OCI-LY3 (cell line): Measurements from ENCODE around the gene TRIM69.
A peak's percentile ranks its signal among the peaks of the same experiment; 100 is the strongest.

ENCODE experiments used
- EZH2phosphoT487 ChIP-seq: fragments of 200-600 bp; shearing (Covaris generic); IDR thresholded peaks from 2 replicates; pipeline ENCODE4 v1.6.1; 2018; ENCODE audit warnings: antibody characterized with exemption, mixed run types, low read depth
- TF ChIP-seq, protein P1 (sequence below): fragments of 200-600, 300-600 bp; sonication (generic); IDR thresholded peaks from 2 replicates; pipeline ENCODE4 v1.5.1; 2014; ENCODE audit warnings: antibody characterized with exemption, low read length, low read depth

DNA sequence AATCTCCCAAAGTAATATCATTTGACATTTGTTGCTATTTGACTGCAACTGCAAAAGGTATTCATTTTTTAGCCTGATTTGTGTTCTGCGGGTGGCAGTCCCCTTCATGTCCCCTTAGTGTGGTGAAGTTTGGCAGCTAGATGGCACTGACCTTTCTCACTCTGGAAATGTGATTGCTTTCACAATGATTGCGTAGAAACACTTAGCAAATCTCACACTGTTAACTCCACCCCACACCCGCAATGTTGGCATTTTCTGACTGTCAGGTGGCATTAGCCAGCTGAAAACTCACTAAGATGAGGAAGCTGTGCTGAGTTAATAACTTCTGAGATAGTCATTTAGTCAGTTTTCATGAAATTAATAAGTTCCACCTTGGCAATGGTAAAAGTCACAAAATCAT is 76.9 kb downstream of the TRIM69 start:
- TF ChIP-seq, protein P1, sequence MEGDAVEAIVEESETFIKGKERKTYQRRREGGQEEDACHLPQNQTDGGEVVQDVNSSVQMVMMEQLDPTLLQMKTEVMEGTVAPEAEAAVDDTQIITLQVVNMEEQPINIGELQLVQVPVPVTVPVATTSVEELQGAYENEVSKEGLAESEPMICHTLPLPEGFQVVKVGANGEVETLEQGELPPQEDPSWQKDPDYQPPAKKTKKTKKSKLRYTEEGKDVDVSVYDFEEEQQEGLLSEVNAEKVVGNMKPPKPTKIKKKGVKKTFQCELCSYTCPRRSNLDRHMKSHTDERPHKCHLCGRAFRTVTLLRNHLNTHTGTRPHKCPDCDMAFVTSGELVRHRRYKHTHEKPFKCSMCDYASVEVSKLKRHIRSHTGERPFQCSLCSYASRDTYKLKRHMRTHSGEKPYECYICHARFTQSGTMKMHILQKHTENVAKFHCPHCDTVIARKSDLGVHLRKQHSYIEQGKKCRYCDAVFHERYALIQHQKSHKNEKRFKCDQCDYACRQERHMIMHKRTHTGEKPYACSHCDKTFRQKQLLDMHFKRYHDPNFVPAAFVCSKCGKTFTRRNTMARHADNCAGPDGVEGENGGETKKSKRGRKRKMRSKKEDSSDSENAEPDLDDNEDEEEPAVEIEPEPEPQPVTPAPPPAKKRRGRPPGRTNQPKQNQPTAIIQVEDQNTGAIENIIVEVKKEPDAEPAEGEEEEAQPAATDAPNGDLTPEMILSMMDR, result peak; percentile 49
- no peak for TF ChIP-seq EZH2phosphoT487
